HG03135 (cell line): ENCODE results near the gene TCF15.

ENCODE experiments used
- ATAC-seq: cut with Tn5 transposase; IDR thresholded peaks from one replicate; pipeline ENCODE4 v1.9.1; 2021; ENCODE audit warnings: mild to moderate bottlenecking, moderate library complexity; ENCODE audit not compliant: unreplicated experiment

Gene TCF15, protein sequence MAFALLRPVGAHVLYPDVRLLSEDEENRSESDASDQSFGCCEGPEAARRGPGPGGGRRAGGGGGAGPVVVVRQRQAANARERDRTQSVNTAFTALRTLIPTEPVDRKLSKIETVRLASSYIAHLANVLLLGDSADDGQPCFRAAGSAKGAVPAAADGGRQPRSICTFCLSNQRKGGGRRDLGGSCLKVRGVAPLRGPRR

DNA sequence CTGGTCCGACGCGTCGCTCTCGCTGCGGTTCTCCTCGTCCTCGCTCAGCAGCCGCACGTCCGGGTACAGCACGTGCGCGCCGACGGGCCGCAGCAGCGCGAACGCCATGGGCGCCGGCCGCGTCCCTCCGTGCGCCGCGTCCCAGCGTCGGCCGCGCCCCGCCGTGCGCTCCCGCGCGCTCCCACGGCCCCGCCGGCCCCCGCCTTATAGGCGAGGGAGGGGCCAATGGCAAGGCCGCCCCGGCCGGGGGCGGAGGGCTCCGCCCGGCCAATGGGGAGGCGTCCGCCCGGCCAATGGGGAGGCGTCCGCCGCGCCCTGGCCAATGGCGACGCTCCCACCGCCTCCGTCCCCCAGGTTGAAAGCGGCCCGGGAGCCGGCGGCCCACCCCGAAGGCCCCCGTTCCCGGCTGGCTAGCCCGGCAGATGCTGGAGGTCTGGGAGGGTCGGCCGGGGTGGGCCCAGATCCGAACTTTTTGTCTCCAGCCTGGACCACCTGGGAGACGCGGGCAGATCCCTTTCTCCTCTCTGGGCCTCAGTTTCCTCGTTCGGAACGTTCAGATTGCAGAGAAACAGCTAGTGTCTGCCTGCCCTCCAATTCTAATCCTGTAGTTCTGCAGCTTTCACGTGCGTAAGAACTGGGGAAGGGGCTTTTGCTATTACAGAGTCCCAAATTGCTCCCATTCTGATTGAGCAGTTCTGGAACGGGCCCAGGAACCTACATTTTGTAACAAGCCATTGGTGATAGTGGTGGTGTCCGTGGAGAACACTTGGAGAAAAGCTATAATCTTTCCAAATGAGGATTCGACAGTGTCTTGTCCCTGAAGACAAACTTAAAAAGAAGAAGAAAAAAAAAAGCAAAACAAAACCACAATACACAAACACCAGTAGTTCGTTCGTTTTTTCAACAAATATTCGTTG, at the start of gene TCF15:
TCF15 (minus strand) TSS at position 180 of the 917 bp plus-strand sequence; CDS start at position 108, 72 bp downstream.
- ATAC-seq, result no peak

DNA sequence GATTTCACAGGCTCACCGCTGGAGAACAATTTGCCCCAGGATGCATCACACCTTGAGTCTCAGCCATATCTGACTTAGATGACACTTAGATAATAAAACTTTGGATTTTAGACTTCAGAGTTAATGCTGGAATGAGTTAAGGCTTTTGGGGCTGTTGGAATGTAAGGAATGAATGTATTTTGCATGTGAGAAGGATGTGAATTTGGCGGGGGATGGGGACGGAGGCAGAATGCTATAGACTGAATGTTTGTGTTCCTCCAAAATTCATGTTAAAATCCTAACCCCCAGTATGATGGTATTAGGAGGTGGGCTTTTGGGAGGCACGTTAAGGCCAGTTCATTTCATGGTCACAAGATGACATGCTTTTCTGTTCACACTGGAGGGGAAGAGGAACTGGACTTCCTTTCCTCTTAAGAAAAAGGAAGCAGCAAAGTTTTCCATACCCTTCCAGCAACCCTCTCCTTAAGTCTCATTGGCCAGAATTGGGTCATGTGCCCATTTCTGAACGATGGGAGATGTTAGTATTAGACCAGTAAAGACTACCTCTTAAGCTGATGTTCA, 48.7 kb upstream of the TCF15 start:
- ATAC-seq, result no peak

DNA sequence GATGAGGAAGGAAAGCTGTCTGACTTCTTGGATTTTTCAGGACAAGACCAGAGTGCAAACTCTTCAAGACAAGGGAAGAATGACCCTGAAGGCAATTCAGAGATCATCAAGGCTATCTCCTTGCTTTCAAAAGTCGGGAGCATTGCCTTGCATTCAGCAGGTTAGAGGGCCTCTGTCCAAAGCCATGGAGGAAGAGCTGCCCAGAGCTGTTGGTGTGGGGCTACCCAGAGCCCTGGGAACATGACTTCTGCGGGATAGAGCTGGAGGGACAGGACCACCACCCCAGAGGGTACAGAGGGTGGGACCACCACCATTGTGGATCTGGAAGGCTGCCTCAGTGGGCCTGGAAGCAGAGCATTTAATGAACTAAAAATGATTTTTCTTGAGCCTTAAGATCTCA, 48.1 kb upstream of the TCF15 start:
- ATAC-seq, result no peak

DNA sequence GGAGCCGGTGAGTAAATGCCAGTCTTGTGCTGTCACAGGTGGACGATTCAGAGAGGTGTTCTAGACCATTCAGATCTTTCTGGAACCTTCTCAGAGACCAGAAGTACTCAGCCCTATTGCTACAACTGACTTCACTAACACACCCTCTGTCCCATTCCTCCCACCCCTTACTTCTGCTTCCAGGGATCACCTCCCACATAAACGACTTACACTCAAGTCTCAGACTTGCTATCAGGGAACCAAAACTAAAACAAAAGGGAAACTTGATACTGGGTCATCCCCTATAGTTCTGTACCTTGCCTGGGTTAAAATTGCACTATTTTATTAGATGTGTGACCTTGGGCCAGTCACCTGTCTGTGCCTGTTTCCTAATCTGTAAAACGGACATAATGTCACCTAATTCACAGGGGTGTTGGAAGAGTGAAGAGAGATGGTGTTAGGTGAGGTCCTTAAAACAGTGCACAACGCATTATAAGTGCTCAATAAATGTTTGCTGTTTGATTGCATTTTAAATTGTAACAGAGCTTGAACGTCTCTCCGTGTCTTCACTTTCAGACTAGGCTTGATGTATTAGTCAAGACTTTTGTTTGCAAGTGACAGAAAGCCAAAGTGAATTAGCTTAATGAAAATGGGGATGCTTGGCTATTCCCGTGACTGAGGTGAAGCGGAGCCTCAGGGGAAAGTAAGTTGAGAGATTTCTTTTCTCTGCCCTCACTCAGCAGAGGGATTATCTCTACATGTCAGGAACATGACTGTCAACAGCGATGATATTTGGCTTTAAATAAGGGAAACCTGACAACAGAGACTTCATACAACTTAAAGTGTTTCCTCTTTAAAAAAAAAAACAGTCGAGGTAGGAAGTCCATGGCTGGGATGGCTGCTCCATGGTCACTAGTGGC, 45.9 kb upstream of the TCF15 start:
- no peak for ATAC-seq

DNA sequence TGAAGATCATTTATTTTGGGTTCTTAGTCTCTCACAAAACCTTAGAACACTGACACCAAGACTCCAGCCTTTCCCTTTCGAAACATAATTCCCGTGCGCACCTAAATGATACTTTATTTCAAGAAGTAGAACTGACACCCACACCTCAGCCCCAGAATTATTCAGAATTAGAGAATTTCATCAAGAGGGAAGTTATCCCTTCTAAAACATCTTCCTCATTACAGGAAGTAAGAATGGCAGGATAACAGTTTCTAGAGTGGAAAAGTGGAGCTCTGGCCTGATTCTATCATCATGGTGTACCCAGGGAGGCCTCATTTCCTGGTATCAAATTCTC, 44.3 kb upstream of the TCF15 start:
- no peak for ATAC-seq

DNA sequence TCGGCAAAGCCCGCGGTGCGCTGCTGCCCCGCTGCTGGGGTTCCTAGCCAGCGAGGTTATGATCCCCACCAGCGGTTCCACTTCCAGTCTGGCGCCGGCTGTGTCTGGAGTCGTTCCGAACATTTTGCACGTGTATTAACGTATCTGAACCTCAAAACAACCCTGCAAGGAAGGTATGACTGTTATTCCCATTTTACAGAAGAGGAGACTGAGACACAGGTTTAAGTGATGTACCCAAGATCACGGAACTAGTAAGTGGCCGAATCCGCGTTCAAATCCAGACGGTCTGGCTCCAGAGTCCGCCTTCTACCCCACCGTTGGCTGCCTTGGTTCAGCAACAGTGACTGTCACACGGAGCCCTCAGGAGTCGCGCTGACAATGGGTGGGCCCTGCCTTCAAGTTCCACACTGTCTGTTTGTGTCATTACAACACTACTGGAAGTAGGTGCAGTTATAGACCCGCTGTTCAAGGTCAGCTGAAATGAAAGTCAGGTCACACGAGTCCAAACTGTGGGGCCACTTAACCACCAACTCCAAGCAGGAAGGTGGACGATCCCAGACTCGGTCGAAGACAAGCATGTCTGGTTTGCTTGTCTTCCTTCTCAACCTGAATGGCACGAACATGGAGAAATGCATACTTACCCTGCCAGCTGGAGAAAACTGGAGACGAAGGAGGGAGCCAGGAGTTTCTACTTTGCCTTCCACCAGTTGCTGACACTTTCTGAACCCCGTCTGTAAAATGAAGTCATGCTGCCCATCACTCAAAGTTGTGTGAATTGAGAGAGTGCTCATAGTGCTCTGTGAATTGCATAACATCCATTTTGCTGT, 43.7 kb upstream of the TCF15 start:
- no peak for ATAC-seq

DNA sequence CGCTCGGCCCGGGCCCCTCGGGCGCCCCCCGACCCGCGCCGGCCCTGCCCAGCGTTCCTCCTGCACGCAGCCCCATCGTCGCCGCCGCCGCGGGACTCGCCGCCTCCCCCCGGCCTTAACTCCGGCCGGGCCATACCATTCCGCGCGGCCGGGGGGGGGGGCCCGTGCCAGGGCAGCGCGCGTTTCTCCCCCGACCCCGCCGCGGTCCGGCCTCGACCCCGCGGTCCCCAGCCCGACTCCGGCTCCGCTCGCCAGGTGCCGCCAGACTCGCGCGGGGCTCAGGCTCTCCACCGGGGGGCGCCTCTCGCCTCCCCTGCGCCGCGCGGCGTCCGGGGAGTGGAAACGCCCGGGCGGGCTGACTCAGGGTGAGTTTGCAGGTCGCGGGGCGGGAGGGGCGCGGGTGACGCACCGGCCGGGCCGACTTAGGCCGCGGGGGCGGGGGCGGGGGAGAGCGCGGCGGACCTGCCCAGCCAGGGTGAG, 43.0 kb upstream of the TCF15 start, which contains the start of gene SRXN1:
SRXN1 (minus strand) TSS at position 91 of the 480 bp plus-strand sequence; CDS start at position 76, 15 bp downstream.
- ATAC-seq, result peak; percentile 82

DNA sequence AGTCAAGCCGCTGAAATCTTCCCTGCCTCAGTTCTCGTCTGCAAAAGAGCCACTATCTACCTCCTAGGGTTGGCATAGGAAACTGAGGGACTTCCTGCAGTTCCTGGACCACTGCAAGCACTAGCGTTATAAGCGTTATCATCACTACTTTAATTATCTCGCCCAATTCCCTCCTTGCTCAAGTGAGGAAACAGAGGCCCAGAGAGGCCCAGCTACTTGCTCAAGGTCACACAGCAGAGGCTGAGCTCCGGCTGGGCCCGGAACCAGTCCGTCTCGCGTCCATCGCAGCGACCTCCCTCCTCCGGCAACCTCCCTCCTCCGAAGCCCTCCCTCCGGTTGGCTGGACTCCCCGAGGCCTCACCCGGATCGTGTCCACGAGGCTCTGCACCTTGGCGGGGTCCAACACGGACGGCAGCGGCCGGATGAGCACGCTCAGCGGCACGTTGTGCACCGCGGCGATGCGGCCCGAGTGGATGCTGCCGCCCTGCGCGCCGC, 42.6 kb upstream of the TCF15 start:
- peak; percentile 24 for ATAC-seq

DNA sequence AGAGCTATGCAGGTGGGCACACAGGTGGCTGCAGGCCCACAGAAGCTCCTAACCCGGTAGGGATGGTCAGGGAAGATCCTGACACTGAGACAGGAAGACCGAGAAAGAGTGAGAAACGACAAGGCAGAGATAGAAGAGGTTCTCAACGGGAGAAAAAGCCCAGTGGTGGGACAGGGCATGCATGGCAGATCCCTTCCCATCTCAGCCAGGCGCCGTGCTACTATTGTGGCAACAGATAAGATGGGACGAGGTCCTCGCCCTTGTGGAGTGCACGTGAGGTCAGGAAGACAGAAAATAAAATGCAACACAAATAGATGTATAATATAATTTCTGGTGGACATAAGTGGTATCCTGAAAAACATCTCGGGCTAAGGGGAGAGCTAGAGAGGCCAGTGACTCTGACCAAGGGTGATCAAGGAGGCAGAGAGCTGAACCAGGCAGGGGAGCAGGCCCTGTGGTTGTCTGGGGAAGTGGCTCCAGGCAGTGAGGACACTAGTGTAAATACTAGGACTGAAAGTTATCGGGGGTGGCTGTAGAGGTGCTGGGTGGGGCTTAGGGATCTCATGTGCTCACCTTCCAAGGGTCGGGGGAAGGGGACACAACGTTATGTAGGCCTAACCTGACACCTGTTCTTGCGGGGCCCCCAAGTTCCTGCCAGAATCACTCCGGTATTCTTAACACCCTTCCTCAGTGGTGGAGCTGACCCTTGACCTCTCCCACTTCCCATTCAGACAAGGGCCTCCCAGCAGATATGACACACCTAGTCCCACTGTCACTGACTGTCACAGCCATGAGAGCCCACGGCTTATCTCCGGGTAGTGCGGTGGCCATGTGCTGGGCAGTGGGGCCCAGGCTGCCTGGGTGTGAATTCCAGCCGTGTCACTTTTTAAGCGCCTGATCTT, 41.9 kb upstream of the TCF15 start:
- no peak for ATAC-seq

DNA sequence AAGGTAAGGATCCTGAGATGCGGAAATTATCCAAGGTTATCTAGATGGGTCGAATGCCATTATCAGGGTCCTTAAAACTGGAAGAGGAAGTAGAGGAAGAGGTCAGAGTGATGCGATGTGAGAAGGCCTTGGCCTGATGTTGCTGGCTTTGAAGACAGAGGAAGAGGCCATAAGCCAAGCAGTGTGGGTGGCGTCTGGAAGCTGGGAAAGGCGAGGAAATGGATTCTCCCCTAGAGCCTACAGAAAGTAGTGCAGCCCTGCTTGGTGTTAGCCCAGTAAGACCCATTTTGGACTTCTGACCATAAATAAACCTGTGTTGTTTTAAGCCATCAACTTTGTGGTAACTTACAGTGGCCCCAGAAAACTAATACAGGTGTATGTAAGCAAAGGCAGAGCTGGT, 40.8 kb upstream of the TCF15 start:
- no peak for ATAC-seq

DNA sequence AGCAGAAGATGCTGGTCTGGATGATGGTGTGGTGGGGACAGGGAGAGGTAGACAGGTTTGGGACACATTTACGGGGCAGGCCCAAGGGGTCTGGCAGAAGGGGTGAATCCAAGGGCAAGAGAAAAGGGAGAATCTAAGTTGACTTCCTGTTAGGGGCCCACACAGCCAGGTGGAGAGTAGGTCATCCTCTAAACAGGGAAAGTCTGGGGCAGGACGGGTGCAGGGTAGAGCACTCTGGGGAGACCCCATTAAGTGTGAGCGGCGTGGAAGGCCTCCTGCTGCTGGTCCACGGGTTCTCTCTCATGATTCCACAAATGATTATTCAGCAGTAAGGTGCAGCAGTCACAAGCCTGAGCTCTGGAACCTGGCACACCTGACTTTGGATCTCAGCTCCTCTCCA, 40.2 kb upstream of the TCF15 start:
- no peak for ATAC-seq

DNA sequence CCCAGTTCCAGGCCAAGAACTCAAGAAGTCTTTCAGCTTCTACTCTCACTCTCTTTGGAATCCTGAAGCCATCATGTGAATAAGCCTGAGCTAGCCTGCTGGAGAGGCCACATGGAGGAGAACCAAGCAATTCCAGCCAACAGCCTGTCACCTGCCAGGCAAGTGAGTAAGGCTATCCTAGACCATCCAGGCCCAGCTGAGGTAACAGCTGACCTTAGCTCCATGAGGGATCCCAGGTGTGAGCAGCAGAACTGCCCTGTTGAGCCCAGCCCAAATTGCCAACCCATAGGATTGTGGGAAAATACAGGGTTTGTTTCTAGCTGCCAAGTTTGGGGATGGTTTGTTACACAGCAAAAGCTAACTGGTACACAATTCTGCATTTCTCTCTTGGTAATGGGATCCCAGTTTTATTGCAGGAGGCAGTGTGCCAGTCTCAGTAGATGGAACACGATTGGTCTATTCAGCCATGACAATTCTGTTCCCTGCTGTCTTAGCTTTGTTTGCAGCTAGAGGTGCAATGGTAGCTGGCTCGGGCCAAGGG, 37.4 kb upstream of the TCF15 start:
- no peak for ATAC-seq

DNA sequence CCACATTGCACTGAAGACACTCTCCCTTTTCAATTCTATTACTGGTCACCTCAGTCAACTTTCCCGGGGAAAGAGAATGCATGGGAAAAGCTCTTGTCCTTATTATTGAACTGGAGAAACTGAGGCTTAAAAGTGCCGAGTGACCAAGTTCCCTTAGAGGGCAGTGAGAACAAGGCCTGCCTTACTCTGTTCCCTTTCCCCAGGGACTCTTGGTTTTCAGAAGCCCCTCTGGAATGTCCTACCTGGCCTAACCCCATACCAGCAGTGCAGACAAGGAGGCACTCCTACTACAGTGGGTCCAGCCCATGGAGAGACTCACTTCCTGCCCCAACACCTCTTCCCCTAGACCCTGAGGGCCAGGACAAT, 36.7 kb upstream of the TCF15 start:
- ATAC-seq, result no peak

DNA sequence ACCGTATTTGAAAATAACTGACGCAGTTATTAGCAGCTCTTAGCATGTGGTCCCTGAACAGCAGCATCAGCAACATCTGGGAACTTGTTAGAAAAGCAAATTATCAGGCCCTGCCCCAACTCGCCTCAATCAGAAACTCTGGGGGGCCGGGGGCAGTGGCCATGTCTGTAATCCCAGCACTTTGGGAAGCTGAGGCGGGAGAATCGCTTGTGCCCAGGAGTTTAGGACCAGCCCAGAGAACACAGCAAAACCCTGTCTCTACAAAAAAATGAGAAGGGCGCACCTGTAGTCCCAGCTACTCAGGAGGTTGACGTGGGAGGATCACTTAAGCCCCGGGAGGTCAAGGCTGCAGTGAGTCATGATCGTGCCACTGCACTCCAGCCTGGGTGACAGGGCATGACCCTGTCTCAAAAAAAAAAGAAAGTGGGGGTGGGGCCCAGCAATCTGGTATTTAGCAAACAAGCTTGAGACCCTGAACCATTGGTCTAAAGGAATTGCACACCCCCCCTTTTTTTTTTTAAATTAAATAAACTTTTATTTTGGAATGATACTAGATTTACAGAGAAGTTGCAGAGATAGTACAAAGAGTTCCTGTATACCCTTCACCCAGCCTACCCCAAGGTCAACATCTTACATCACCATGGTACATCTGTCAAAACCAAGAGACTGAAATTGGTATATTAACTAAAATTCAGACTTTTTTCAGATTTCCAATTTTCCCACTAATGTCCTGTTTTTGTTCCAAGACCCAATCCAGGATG, 36.2 kb upstream of the TCF15 start:
- no peak for ATAC-seq

DNA sequence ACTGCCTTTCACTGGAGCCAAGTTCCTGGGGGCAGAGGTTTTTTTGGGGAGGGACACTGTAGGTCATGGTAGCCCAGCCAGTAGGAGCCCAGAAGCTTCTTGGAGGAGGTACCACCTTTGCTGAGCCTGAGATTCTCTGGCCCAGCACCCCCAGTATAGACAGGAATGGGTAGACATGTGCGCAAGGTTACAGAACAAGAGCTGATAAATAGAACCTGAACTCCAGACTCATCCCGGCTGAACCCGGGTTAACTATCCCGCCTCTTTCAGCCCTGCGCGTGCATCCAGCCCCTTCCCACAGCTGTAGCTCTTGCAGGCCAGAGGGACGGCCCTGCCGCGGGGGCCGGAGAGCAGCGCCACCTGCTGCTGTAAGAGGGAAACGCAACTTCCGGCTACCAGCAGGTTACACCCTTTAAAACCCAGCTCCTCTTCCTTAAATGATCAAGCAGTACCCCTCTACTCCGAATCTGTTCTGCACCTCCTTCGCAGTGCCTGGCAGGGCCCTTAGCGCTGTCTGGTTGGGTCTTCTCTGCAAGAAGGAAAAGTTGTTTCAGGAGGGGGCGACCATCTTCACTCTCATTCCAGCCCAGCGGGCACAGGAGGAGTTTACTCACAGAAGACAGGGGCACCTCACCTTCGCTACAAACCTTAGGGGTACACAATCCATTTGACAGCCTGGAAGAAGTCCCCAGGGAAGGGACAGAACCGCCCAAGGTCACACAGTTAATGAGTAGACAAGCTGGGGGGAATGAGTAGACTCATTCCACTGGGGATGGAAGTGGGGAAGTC, 35.4 kb upstream of the TCF15 start:
- ATAC-seq, result peak; percentile 77

DNA sequence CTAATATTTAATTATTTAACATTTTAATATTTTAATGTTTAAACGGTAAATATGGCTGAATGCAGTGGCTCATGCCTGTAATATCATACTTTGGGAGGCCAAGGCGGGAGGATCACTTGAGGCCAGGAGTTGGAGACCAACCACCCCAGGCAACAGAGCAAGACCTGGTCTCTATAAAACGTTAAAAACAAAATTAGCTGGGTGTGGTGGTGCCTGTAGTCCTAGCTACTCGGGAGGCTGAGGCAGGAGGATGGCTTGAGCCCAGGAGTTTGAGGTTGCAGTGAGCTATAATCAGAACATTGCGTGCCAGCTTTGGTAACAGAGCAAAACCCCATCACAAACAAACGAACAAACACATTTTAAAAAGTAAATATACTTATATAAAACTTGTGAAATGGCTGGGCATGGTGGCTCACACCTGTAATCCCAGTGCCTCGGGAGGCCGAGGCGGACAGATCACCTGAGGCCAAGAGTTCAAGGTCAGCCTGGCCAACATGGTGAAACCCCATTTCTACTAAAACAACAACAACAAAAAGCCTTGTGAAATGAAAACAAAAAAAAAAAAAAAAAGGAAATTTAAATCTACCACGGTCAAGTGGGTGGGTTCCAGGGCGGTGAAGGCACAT, 34.7 kb upstream of the TCF15 start:
- ATAC-seq, result no peak
